Upper lobe of right lung (tissue), 1 donor: ENCODE measurements around the gene LRP1B. TPM values are rescaled to one million over a fixed set of nuclear protein-coding genes. Genes with fewer than 3 reads are reported as not detected.

Experiments used
- ATAC-seq: fragments of 200-7000 bp; cut with Tn5 transposase; one replicate; pipeline ENCODE4 v1.9.1; 2020; ENCODE audit warnings: mild to moderate bottlenecking, moderate library complexity
- DNase-seq: peaks from one replicate; pipeline ENCODE4 v3.0.0-alpha.2; 2020
- H3K27ac ChIP-seq: fragments of 200-600 bp; one replicate; pipeline ENCODE4 v1.8.0; 2022
- H3K27me3 ChIP-seq: fragments of 200-600 bp; one replicate; pipeline ENCODE4 v1.8.0; 2022; ENCODE audit warnings: mild to moderate bottlenecking
- H3K36me3 ChIP-seq: fragments of 200-600 bp; one replicate; pipeline ENCODE4 v1.8.0; 2022
- H3K4me1 ChIP-seq: fragments of 200-600 bp; one replicate; pipeline ENCODE4 v1.8.0; 2022
- H3K4me3 ChIP-seq: fragments of 200-600 bp; one replicate; pipeline ENCODE4 v1.8.0; 2022; ENCODE audit warnings: mild to moderate bottlenecking
- H3K9me3 ChIP-seq: fragments of 200-600 bp; one replicate; pipeline ENCODE4 v1.8.0; 2022
- CTCF ChIP-seq: fragments of 200-600 bp; IDR thresholded peaks from one replicate; pipeline ENCODE4 v1.8.0; 2022; ENCODE audit warnings: antibody characterized with exemption
- intact Hi-C: fragments of 100-400 bp; cut with DNase I; formaldehyde crosslinking; loops from one replicate; pipeline ENCODE4 v1.11.0; 2022
- total RNA-seq: library from RNA; stranded (reverse); fragmentation: NEBNext Ultra II Directional; extraction: Animal tissue kit (Norgen Biotek cat#: 25700); gene quantifications from one replicate; pipeline ENCODE4 v1.2.1, GENCODE V29; 2021
- donor health status: DM: no; HTN: yes; CAD: no; lungs with severe emphysema.

LRP1B gene
- total RNA-seq, 1 donor from 2014 or later = 0.12 TPM

- Histone ChIP-seq H3K27me3 (no peaks in the 10 kb centered on the region), H3K4me3 (no peak overlapping the region), H3K9me3 (no peaks in the 10 kb centered on the region), H3K4me1 (no peaks in the 10 kb centered on the region), H3K36me3 (no peaks in the 10 kb centered on the region), H3K27ac (no peak overlapping the region)
- no peak for TF ChIP-seq CTCF
- ATAC-seq = no peak
- intact Hi-C loops = no loop called here
- no peak for DNase-seq
Measured at GRCh38 chr2:141458351-141458750, 672.5 kb downstream of the LRP1B start.

GRCh38 chr2:141455877-141456276 lies 674.9 kb downstream of the LRP1B start:
- Histone ChIP-seq H3K9me3 (no peaks in the 10 kb centered on the region), H3K4me3 (no peak overlapping the region), H3K4me1 (no peaks in the 10 kb centered on the region), H3K27me3 (no peaks in the 10 kb centered on the region), H3K36me3 (no peaks in the 10 kb centered on the region), H3K27ac (no peak overlapping the region)
- TF ChIP-seq CTCF = no peak
- ATAC-seq = no peak
- intact Hi-C loops = no loop called here
- no peak for DNase-seq

- intact Hi-C loops = no loop called here
- no peak for TF ChIP-seq CTCF
- no peaks in the 10 kb centered on the region for H3K27me3 ChIP-seq
- H3K9me3 ChIP-seq = no peaks in the 10 kb centered on the region
- no peak for DNase-seq
- H3K4me1 ChIP-seq = no peaks in the 10 kb centered on the region
- no peak overlapping the region for H3K4me3 ChIP-seq
- no peaks in the 10 kb centered on the region for H3K36me3 ChIP-seq
- no peak for ATAC-seq
- no peak overlapping the region for H3K27ac ChIP-seq
Measured at GRCh38 chr2:141455211-141455826, 675.5 kb downstream of the LRP1B start.

- ATAC-seq (peak; percentile 13), DNase-seq (peak; percentile 57)
- no peak overlapping the region for H3K4me3 ChIP-seq
- H3K36me3 ChIP-seq = no peaks in the 10 kb centered on the region
- no peak for TF ChIP-seq CTCF
- H3K9me3 ChIP-seq = no peaks in the 10 kb centered on the region
- no peak overlapping the region for H3K27ac ChIP-seq
- H3K27me3 ChIP-seq = no peaks in the 10 kb centered on the region
- intact Hi-C loops = no loop called here
- H3K4me1 ChIP-seq = no peaks in the 10 kb centered on the region
Measured at GRCh38 chr2:141440072-141440635, 690.7 kb downstream of the LRP1B start.

- Histone ChIP-seq H3K27me3 (no peaks in the 10 kb centered on the region), H3K4me3 (no peak overlapping the region), H3K9me3 (no peaks in the 10 kb centered on the region), H3K36me3 (no peaks in the 10 kb centered on the region), H3K4me1 (no peaks in the 10 kb centered on the region), H3K27ac (no peak overlapping the region)
- DNase-seq (no peak), ATAC-seq (no peak)
- intact Hi-C loops = no loop called here
- TF ChIP-seq CTCF = no peak
Measured at GRCh38 chr2:141439524-141439923, 691.3 kb downstream of the LRP1B start.
